Fibroblast of lung (primary cell): ENCODE measurements around the gene PRXL2C. TPM values are rescaled to one million over a fixed set of nuclear protein-coding genes. Genes with fewer than 3 reads are reported as not detected.
"Not testable (repeated sequence)": the region's sequence is repeated elsewhere in the genome, so short reads cannot be mapped to it uniquely, and the experiment has no call there.

Experiments
- DNase-seq, 2 donors: peaks; one replicate each; pipeline versions ENCODE4 v3.0.0 to v3.0.0-alpha.2; 2010; ENCODE audit warnings: low read depth in 2 of 2
- H2AFZ ChIP-seq: 2 replicates; pipeline ENCODE4 v1.5.1; 2012; ENCODE audit warnings: low read length, control low read depth, inconsistent platforms
- H3K27ac ChIP-seq: 2 replicates; pipeline ENCODE4 v1.5.1; 2011; ENCODE audit warnings: low read length, control low read depth; ENCODE audit not compliant: insufficient read depth
- H3K27me3 ChIP-seq: 2 replicates; pipeline ENCODE4 v1.5.1; 2011; ENCODE audit warnings: mild to moderate bottlenecking, low read length; ENCODE audit not compliant: control insufficient read depth, insufficient read depth
- H3K36me3 ChIP-seq: 2 replicates; pipeline ENCODE4 v1.5.1; 2011; ENCODE audit warnings: low read length; ENCODE audit not compliant: control insufficient read depth, insufficient read depth
- H3K4me1 ChIP-seq: 2 replicates; pipeline ENCODE4 v1.5.1; 2011; ENCODE audit warnings: low read length; ENCODE audit not compliant: control insufficient read depth, insufficient read depth; ENCODE audit errors: extremely low read depth
- H3K4me2 ChIP-seq: 2 replicates; pipeline ENCODE4 v1.5.1; 2011; ENCODE audit warnings: low read length, control low read depth; ENCODE audit not compliant: insufficient read depth; ENCODE audit errors: extremely low read depth
- H3K4me3 ChIP-seq, 4 experiments: fragments of 200-600 bp in 1 of 4; sonication (generic) in 1 of 4; replicated peaks in 1 of 4; 2 replicates each; pipeline ENCODE4 v1.5.1; 2011 to 2016; ENCODE audit warnings: low read length in 4 of 4, low read depth in 3 of 4, mild to moderate bottlenecking in 3 of 4, control low read depth in 2 of 4, inconsistent platforms in 1 of 4, mixed read lengths in 1 of 4; ENCODE audit not compliant: insufficient read depth in 1 of 4; ENCODE audit errors: control extremely low read depth in 1 of 4
- H3K79me2 ChIP-seq: 2 replicates; pipeline ENCODE4 v1.5.1; 2012; ENCODE audit warnings: mild to moderate bottlenecking, low read length, inconsistent platforms; ENCODE audit not compliant: control insufficient read depth, insufficient read depth
- H3K9ac ChIP-seq: 2 replicates; pipeline ENCODE4 v1.5.1; 2011; ENCODE audit warnings: mild to moderate bottlenecking, low read length, control low read depth; ENCODE audit not compliant: insufficient read depth
- H3K9me3 ChIP-seq: 2 replicates; pipeline ENCODE4 v1.5.1; 2012; ENCODE audit warnings: low read depth, low read length; ENCODE audit not compliant: control insufficient read depth, insufficient read depth
- H4K20me1 ChIP-seq: 2 replicates; pipeline ENCODE4 v1.5.1; 2011; ENCODE audit warnings: low read length; ENCODE audit not compliant: control insufficient read depth, insufficient read depth; ENCODE audit errors: extremely low read depth
- CTCF ChIP-seq, 2 donors: IDR thresholded peaks in 1 of 2; conservative IDR thresholded peaks in 1 of 2; 1 replicate in 1 of 2; 2 replicates in 1 of 2; pipeline ENCODE4 v1.5.1; 2011 to 2012; ENCODE audit warnings: low read length in 2 of 2, control low read depth in 1 of 2, inconsistent platforms in 1 of 2, low read depth in 1 of 2, mild to moderate bottlenecking in 1 of 2
- EZH2 ChIP-seq: IDR thresholded peaks from 2 replicates; pipeline ENCODE4 v1.5.1; 2012; ENCODE audit warnings: low read length, control low read depth, mild to moderate bottlenecking; ENCODE audit errors: missing control alignments
- polyA plus RNA-seq, 2 donors: library from polyadenylated mRNA; depleted of rRNA in 1 of 2; stranded (reverse) in 1 of 2; unstranded in 1 of 2; fragments of >200 nt; gene quantifications; 2 replicates each; pipeline ENCODE4 v1.2.1, GENCODE V29; 2011 to 2012; ENCODE audit warnings: missing spikeins in 1 of 2
- total RNA-seq: library from RNA; depleted of rRNA; stranded (reverse); fragments of >200 nt; gene quantifications from 2 replicates; pipeline ENCODE4 v1.2.1, GENCODE V29; 2014

Gene PRXL2C
- total and polyA plus RNA-seq, 2 donors (not counting 1 experiment from before 2014, with no cell fraction given), result 31.2 to 64.4 TPM

- no peaks in the 10 kb centered on the region for H4K20me1 ChIP-seq
- no peak overlapping the region for H3K27ac ChIP-seq
- no peaks in the 10 kb centered on the region for H3K36me3 ChIP-seq
- TF ChIP-seq CTCF (conservative IDR thresholded peaks at IDR 0.05 in 1 of 2, IDR thresholded peaks at IDR 0.05 in 1 of 2; ENCODE audit: low read depth in 1 of 2, low read length in 2 of 2) (no peak), EZH2 (no peak)
- H3K27me3 ChIP-seq, result no peaks in the 10 kb centered on the region
- no peak overlapping the region for H2AFZ ChIP-seq
- peak; percentile 77 to 78 for DNase-seq
- H3K4me3 ChIP-seq, result no peak overlapping the region
- no peak overlapping the region for H3K4me2 ChIP-seq
- peaks cover 3% of the 10 kb centered on the region for H3K4me1 ChIP-seq
- H3K79me2 ChIP-seq, result no peaks in the 10 kb centered on the region
- no peaks in the 10 kb centered on the region for H3K9me3 ChIP-seq
- no peak overlapping the region for H3K9ac ChIP-seq
These were observed 19.9 kb upstream of the PRXL2C start for GRCh38 chr9:96674906-96675538.

- not testable (repeated sequence) for H3K4me2 ChIP-seq, H3K4me3 ChIP-seq, H3K79me2 ChIP-seq, H2AFZ ChIP-seq, DNase-seq, H3K36me3 ChIP-seq, H3K9me3 ChIP-seq, H3K27ac ChIP-seq, H3K4me1 ChIP-seq, H3K9ac ChIP-seq, H4K20me1 ChIP-seq, H3K27me3 ChIP-seq
These were observed 18.7 kb upstream of the PRXL2C start for GRCh38 chr9:96673786-96674185.

GRCh38 chr9:96668868-96669534 lies 13.9 kb upstream of the PRXL2C start:
- no peak overlapping the region for H3K4me3 ChIP-seq

More at GRCh38 chr9:96668868-96669534, 13.9 kb upstream of the PRXL2C start:
- Histone ChIP-seq H3K4me2 (no peak overlapping the region), H3K4me1 (no peaks in the 10 kb centered on the region), H3K36me3 (no peaks in the 10 kb centered on the region), H3K27me3 (no peaks in the 10 kb centered on the region), H2AFZ (no peak overlapping the region), H3K27ac (no peak overlapping the region), H3K79me2 (no peaks in the 10 kb centered on the region), H4K20me1 (no peaks in the 10 kb centered on the region), H3K9ac (no peak overlapping the region), H3K9me3 (no peaks in the 10 kb centered on the region)
- DNase-seq, result no peak
- no peak for TF ChIP-seq EZH2
- TF ChIP-seq CTCF (conservative IDR thresholded peaks at IDR 0.05 in 1 of 2, IDR thresholded peaks at IDR 0.05 in 1 of 2; ENCODE audit: low read depth in 1 of 2, low read length in 2 of 2), result no peak
